T-helper 1 cell treated with Interleukin-12 subunit alpha and Interleukin-12 subunit beta and Interleukin-4 antibody, amounts not matched to agents 30 ng/mL and 1 ng/mL, for 36 hours (primary cell): ENCODE results near the gene LDLRAD3. TPM values are rescaled to one million over a fixed set of nuclear protein-coding genes. Genes with fewer than 3 reads are reported as not detected.

Experiments used
- intact Hi-C: fragments of 100-400 bp; cut with micrococcal nuclease; formaldehyde crosslinking; loops from one replicate; pipeline ENCODE4 v1.15.1; 2024
- total RNA-seq: library from RNA; stranded (reverse); gene quantifications from 2 replicates; pipeline ENCODE4 v1.2.3, GENCODE V29; 2022

Gene LDLRAD3
- total RNA-seq, 1 donor from 2014 or later = 0.15 TPM

DNA sequence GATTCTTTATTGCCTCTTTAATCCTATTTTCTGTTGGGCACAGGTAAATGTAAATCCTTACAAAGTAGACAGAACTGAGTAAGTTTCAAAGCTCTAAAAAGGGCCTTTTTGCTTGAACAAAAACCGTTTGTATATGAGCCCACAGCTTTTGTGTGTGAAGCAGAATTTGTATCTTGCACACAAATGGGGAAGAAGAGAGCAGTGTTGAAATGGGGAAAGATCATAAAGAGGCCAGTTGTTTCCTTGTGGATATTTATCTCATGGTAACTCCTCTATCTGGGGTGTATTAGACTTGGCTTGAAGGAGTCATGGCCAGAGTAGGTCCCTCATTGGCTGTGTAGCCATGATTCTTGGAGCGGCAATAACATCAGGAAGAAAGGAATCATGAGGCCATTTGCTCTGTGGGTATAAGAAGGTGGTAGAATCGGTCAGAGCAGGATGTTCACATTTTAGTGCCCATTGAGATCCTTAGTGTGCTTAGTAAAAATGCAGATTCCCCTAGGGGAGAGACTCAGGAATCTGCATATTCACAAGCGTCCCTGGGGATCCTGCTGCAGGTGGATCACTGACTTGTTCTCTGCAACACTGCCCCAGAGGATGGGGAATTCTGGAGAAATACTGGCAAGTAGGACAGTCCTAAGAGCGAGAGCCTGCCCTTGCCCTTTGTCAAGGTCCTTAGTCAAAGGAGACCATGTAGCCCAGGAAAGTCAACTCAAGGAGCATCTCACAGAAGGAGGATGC is 126.5 kb downstream of the LDLRAD3 start:
- intact Hi-C loops = no loop called here

DNA sequence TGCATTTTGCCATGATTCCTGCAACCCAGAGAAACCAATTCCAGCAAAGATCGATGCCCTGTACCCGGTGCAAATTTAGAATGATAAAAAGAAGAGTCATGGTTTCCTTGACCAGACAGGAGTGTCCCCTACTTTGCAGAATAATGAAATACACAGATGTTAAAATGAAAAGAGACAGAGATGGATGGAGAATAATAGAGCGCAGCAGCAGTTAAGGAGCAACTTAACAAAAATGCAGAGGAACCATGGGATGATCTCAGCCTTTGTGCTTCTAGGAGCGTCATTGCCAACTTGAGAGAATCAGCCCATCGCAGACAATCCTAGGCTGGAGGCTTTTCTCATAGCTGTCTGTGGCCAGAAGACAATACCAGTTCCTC is 127.1 kb downstream of the LDLRAD3 start:
- intact Hi-C loops = no loop called here

DNA sequence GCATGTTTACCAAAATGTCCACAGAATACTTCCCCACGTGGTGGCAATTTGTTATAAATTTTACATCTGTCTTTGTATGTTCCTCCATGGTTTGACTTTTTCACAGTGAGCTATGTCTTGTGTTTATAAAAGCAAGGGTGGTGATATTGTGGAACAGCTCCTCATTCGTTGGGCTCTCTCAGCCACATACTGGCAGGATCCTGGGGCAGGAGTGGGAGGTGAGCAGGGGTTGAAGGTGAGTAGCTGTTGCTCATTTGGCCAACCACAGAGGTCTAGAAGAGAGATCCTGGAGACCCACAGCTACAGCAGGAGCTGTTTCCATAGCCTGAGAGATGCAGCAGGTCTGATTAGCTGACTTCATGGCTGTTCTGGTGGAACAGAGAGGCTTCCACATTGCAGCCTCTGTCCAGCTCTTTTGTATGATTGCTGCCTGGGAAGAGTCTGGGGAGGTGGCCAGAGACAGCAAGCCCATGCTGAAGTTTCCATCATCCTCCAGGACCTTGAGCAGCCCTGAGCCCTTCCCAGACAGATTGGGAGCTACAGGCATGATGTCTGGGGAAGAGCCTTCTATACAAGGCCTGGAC is 128.1 kb downstream of the LDLRAD3 start:
- intact Hi-C loops = no loop called here

- intact Hi-C loops = no loop called here
Observed at GRCh38 chr11:36073411-36074203, 129.7 kb downstream of the LDLRAD3 start.

- intact Hi-C loops = no loop called here
Observed at GRCh38 chr11:36074941-36075431, 131.1 kb downstream of the LDLRAD3 start.

DNA sequence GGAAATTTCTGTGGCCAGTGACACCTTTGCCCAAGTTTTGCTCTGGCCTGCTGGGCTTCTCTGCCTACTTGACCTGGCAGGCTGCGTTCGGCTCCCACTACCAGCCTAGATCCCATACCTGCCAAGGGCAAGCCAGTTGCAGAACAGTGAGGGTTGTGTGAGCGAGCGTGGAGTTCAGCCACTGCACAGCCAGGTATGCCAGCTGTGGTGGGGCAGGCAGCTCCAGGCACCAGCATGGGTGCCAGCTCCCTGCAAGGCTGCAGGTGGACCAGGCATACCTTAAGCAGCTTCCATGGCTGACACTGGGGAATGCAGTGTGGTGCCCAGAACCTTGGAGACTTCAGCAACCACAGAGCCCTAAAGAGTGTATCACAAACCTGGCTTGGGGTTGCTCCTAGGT is 133.5 kb downstream of the LDLRAD3 start:
- intact Hi-C loops = no loop called here

- intact Hi-C loops = no loop called here
Observed at GRCh38 chr11:36077886-36078685, 134.2 kb downstream of the LDLRAD3 start.

DNA sequence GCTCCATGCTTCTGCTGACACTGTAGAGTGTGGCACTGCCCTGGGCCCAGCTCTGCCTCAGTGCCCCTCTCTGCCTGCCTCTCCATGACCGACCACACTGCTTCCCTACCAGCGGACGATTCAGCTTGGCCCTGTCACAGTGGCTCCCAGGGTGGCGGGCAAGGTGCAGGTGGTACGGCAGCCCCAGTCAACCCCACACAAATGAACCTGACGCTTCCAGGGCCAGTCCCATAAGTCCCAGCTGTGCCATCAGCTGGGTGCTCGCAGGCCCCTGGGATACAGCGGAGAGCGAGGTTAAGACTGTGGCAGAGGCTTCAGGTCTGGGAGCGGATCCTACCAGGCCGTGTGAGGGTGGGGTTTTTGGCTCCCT is 134.8 kb downstream of the LDLRAD3 start:
- intact Hi-C loops = no loop called here

GRCh38 chr11:36079878-36080675 is 136.2 kb downstream of the LDLRAD3 start:
- intact Hi-C loops = no loop called here

GRCh38 chr11:36081274-36081945 is 137.5 kb downstream of the LDLRAD3 start:
- intact Hi-C loops = no loop called here

GRCh38 chr11:36086366-36086765 is 142.5 kb downstream of the LDLRAD3 start:
- intact Hi-C loops = no loop called here

DNA sequence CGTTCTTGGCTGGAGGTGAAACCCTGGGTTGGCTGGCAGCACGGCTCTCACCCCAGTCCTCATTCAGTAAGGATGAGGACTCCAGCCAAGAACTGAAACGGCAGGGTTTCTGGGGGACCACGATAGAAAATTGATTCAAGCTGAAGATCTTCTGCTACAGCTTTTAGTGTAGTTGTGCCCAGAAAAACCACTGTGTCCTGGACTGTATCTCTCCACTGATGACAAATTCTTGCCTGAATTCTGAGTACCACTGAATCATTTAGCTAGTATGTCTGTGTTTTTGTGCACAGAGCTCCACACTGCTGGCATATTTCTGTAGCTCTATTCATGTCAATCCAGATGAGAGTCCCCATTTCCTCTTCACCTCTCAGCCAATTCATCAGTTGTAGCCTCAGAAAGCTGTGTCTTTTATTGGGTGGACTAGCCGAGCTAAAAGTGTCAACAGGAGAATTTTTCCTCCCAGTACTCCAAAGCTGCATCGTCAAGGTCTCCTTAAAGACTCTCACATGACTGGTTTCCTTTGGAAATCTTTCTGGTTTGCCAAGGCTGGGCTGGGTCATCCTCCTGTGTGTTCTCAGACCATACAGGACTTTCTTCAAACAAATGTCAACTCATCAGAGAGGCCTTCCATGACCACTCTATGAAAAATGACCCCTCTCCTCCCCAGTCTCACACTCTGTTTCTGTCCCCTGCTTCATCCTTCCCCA is 144.6 kb downstream of the LDLRAD3 start:
- intact Hi-C loops = no loop called here

- intact Hi-C loops = no loop called here
Observed at GRCh38 chr11:36089920-36090319, 146.1 kb downstream of the LDLRAD3 start.

DNA sequence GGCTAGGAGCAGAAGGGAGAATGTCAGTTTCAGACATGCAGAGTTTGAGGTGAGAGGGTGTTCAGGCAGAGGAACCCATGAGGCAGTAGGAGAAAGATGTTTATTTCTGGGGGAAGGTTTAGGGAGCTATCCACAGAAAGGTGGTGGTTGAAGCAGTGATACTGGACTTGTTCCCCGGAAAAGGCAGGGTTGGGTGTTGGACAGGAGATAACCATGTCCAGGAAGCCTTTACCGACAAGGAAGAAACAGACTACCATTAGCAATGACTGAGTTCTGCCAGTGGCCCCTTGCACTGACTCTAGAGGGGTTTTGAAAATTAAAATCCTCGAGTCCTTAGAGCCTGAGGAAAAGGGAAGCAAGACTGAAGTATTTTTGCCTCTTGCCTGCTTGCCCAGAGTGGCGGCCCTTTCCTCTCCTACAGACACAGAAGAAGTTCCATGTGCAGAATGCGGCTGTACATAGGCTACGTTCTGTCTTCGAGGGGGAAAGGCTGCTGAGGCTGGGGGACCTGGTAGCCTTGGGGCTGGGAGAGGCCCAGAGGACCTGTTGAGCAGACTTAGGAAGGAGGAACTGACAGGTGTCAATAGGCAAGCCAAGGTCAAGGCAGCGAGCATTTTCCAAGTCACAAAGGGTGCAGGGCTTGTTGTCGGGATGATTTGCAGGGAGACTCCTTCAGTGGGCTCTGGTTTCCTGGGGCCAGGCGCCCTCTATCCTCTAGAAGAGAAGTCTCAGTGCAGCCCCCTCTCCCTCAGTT is 146.7 kb downstream of the LDLRAD3 start:
- intact Hi-C loops = no loop called here

GRCh38 chr11:36091256-36091811 is 147.5 kb downstream of the LDLRAD3 start:
- intact Hi-C loops = no loop called here

GRCh38 chr11:36092314-36093030 is 148.6 kb downstream of the LDLRAD3 start:
- intact Hi-C loops = no loop called here

GRCh38 chr11:36093548-36093947 is 149.7 kb downstream of the LDLRAD3 start:
- intact Hi-C loops = no loop called here

DNA sequence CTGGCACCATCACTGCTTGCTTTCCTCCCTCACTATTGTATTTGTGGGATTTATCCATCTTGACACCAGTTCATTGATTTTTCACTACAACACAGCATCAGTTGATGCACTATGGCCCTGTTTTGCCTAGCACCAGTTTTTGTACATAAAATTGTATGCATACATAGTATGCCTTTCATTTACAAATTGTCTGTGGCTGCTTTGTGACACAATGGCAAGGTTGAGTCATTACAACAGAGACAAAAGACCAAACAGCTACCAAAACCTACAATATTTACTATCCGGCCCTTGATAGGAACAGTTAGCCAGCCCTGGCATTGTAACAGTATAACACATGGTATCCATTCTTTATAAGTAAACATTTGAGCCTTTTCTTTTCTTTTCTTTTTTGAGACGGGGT is 150.3 kb downstream of the LDLRAD3 start:
- intact Hi-C loops = no loop called here
